Measurements from ENCODE around the gene CAMSAP3. TPM values are rescaled to one million over a fixed set of nuclear protein-coding genes. Genes with fewer than 3 reads are reported as not detected.

The CAMSAP3 gene
- total RNA-seq, 3 donors from 2014 or later (not counting 1 experiment from before 2014, with no cell fraction given) = 0.24 to 0.34 TPM; not detected in 1

DNA sequence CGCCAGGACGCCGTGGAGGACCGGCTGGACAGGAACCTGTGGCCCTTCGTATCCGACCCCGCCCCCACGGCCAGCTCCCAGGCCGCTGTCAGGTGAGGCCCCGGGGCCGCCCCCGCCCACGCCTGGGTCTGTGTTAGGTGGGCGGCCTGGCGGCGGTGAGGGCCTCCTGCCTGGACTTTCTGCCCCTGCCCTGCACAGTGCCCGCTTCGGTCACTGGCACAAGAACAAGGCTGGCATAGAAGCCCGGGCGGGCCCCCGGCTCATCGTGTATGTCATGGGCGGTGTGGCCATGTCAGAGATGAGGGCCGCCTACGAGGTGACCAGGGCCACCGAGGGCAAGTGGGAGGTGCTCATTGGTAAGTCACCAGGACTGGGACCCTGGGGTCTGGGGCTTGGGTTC, 51.5 kb downstream of the CAMSAP3 start:
- TF ChIP-seq, protein P1, sequence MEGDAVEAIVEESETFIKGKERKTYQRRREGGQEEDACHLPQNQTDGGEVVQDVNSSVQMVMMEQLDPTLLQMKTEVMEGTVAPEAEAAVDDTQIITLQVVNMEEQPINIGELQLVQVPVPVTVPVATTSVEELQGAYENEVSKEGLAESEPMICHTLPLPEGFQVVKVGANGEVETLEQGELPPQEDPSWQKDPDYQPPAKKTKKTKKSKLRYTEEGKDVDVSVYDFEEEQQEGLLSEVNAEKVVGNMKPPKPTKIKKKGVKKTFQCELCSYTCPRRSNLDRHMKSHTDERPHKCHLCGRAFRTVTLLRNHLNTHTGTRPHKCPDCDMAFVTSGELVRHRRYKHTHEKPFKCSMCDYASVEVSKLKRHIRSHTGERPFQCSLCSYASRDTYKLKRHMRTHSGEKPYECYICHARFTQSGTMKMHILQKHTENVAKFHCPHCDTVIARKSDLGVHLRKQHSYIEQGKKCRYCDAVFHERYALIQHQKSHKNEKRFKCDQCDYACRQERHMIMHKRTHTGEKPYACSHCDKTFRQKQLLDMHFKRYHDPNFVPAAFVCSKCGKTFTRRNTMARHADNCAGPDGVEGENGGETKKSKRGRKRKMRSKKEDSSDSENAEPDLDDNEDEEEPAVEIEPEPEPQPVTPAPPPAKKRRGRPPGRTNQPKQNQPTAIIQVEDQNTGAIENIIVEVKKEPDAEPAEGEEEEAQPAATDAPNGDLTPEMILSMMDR (IDR thresholded peaks at IDR 0.05) = no peak
- no peaks in the 10 kb centered on the region for H3K27me3 Mint-ChIP-seq (ENCODE audit: low read depth in 2 of 2)
- Histone ChIP-seq H3K4me1 (ENCODE audit: control insufficient read depth, insufficient read depth, low read length) (peaks cover 14% of the 10 kb centered on the region), H3K27ac (ENCODE audit: low read length) (no peak overlapping the region), H3K27me3 (ENCODE audit: control insufficient read depth, insufficient read depth, low read length) (no peaks in the 10 kb centered on the region), H3K9me3 (ENCODE audit: control insufficient read depth, insufficient read depth, low read length) (no peaks in the 10 kb centered on the region), H3K4me3 (ENCODE audit: low read length) (no peak overlapping the region), H3K36me3 (ENCODE audit: control insufficient read depth, insufficient read depth, low read length) (peaks cover 18% of the 10 kb centered on the region)
- no peaks in the 10 kb centered on the region for H3K36me3 Mint-ChIP-seq
- H3K4me1 Mint-ChIP-seq = peaks cover 1 to 7% of the 10 kb centered on the region in 2 donors
- no peak overlapping the region for H3K27ac Mint-ChIP-seq
- intact Hi-C loops (cut with micrococcal nuclease) = no loop called here
- no peak for ATAC-seq
- WGBS (ENCODE audit: insufficient coverage) = 97% methylated on average over 26 of the region's 26 CpGs
- no peaks in the 10 kb centered on the region for H3K9me3 Mint-ChIP-seq
- no peak overlapping the region for H3K4me3 Mint-ChIP-seq
- no peak for DNase-seq

DNA sequence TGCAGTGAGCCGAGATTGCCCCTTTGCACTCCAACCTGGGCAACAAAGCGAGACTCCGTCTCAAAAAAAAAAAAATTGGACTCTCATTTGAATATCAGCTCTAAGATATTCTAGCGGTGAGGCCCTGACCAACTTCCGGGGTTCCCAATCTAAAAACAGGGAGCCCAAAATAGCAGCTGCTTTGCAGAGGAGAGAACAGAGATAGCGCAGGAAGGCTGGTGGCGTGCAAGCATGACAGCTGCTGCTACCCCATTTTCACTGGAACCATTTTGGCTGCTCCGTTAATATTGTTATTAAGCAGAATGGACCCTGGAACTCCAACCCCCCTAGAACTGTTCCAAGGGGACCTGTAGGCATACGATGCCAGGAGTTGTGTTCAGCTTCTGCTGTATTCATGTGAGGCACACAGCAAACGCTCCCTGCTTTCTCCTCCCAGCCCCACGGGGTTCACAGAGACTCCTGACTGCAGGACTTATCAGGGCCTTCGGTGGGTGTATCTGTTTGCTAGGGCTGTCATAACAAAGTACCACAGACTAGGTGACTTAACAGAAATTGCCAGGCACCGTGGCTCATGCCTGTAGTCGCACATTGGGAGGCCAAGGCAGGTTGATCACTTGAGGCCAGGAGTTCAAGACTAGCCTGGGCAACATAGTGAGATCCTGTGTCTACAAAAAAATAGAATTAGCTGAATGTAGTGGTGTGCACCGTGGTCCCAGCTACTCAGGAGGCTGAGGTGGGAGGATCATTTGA, 52.8 kb downstream of the CAMSAP3 start:
- Histone ChIP-seq H3K27me3 (ENCODE audit: control insufficient read depth, insufficient read depth, low read length) (no peaks in the 10 kb centered on the region), H3K9me3 (ENCODE audit: control insufficient read depth, insufficient read depth, low read length) (no peaks in the 10 kb centered on the region), H3K4me1 (ENCODE audit: control insufficient read depth, insufficient read depth, low read length) (peaks cover 19% of the 10 kb centered on the region), H3K4me3 (ENCODE audit: low read length) (no peak overlapping the region), H3K27ac (ENCODE audit: low read length) (no peak overlapping the region), H3K36me3 (ENCODE audit: control insufficient read depth, insufficient read depth, low read length) (peaks cover 11% of the 10 kb centered on the region)
- no peaks in the 10 kb centered on the region for H3K27me3 Mint-ChIP-seq (ENCODE audit: low read depth in 2 of 2)
- TF ChIP-seq, protein P1 (IDR thresholded peaks at IDR 0.05) = no peak
- ATAC-seq (no peak), DNase-seq (no peak)
- no peak overlapping the region for H3K27ac Mint-ChIP-seq
- 91% methylated on average over 15 of the region's 15 CpGs for WGBS (ENCODE audit: insufficient coverage)
- intact Hi-C loops (cut with micrococcal nuclease) = no loop called here
- H3K9me3 Mint-ChIP-seq = no peaks in the 10 kb centered on the region
- no peak overlapping the region for H3K4me3 Mint-ChIP-seq
- H3K36me3 Mint-ChIP-seq = no peaks in the 10 kb centered on the region
- peaks cover 5 to 16% of the 10 kb centered on the region in 2 donors for H3K4me1 Mint-ChIP-seq

GRCh38 chr19:7650148-7650547, 54.5 kb downstream of the CAMSAP3 start:
- Histone ChIP-seq H3K4me1 (ENCODE audit: control insufficient read depth, insufficient read depth, low read length) (peaks cover 10% of the 10 kb centered on the region), H3K4me3 (ENCODE audit: low read length) (no peak overlapping the region), H3K27ac (ENCODE audit: low read length) (no peak overlapping the region), H3K9me3 (ENCODE audit: control insufficient read depth, insufficient read depth, low read length) (no peaks in the 10 kb centered on the region), H3K36me3 (ENCODE audit: control insufficient read depth, insufficient read depth, low read length) (peaks cover 6% of the 10 kb centered on the region), H3K27me3 (ENCODE audit: control insufficient read depth, insufficient read depth, low read length) (no peaks in the 10 kb centered on the region)
- H3K4me3 Mint-ChIP-seq = no peak overlapping the region
- H3K36me3 Mint-ChIP-seq = no peaks in the 10 kb centered on the region
- ATAC-seq (no peak), DNase-seq (no peak)
- H3K9me3 Mint-ChIP-seq = no peaks in the 10 kb centered on the region
- WGBS (ENCODE audit: insufficient coverage) = 53% methylated on average over 2 of the region's 2 CpGs
- intact Hi-C loops (cut with micrococcal nuclease) = no loop called here
- peaks cover 5 to 16% of the 10 kb centered on the region in 2 donors for H3K4me1 Mint-ChIP-seq
- H3K27me3 Mint-ChIP-seq (ENCODE audit: low read depth in 2 of 2) = no peaks in the 10 kb centered on the region
- no peak overlapping the region for H3K27ac Mint-ChIP-seq
- TF ChIP-seq, protein P1 (IDR thresholded peaks at IDR 0.05) = no peak
